K562 (cell line): ENCODE measurements around the gene OLIG3. TPM values are rescaled to one million over a fixed set of nuclear protein-coding genes. Genes with fewer than 3 reads are reported as not detected.

ENCODE experiments used
- ATAC-seq: fragments of 200-7000 bp; cut with Tn5 transposase; 3 replicates; pipeline ENCODE4 v1.9.1; 2020; ENCODE audit warnings: moderate library complexity
- BruUV-seq: library from RNA; stranded (reverse); fragments of 400-500 nt; replicated peaks from 2 replicates; lab custom pipeline; 2021; lab: Mats Ljungman, UMichigan
- CTCF ChIA-PET: fragments of 300-600 bp; formaldehyde crosslinking; extraction: SDS; loops from one replicate; lab custom pipeline; 2021; ENCODE audit warnings: low intra/inter-chr PET ratio; lab: Yijun Ruan, JAX
- POLR2A ChIA-PET: fragments of 300-600, 350-650 bp; sonication (Branson Sonifier 250); formaldehyde crosslinking; extraction: SDS; loops from one replicate; lab custom pipeline; 2021; ENCODE audit warnings: antibody characterized with exemption, inconsistent platforms; lab: Yijun Ruan, JAX
- DNase-seq, 4 experiments: peaks; one replicate each; pipeline versions ENCODE4 v3.0.0 to v3.0.0-alpha.2; 2011 to 2018; ENCODE audit warnings: low spot score in 3 of 4, mixed read lengths in 3 of 4; ENCODE audit errors: extremely low read depth in 1 of 4
- FAIRE-seq: peaks from 2 replicates; lab custom pipeline; 2011; peaks lifted over from hg19 to GRCh38; lab: Jason Lieb, UNC
- H2AFZ ChIP-seq: 2 replicates; pipeline ENCODE4 v1.6.0; 2011; ENCODE audit warnings: low read depth, low read length, control low read depth, inconsistent platforms
- H3K27ac ChIP-seq: fragments of 200-600 bp; 3 replicates; pipeline ENCODE4 v1.8.0; 2011; ENCODE audit warnings: low read depth, mild to moderate bottlenecking, control low read depth, inconsistent platforms, low read length, moderate library complexity, mixed read lengths; ENCODE audit errors: extremely low read depth
- H3K27me3 ChIP-seq, 2 experiments: fragments of 300-600 bp in 1 of 2; 2 replicates in 1 of 2; 3 replicates in 1 of 2; pipeline versions ENCODE4 v1.6.0 to v1.8.0; 2011; ENCODE audit warnings: inconsistent platforms in 2 of 2, low read length in 2 of 2, mild to moderate bottlenecking in 1 of 2, mixed read lengths in 1 of 2, moderate library complexity in 1 of 2; ENCODE audit not compliant: control insufficient read depth in 2 of 2, insufficient read depth in 2 of 2
- H3K36me3 ChIP-seq: fragments of 300-600 bp; 3 replicates; pipeline ENCODE4 v1.8.0; 2011; ENCODE audit warnings: mild to moderate bottlenecking, low read length, inconsistent platforms; ENCODE audit not compliant: control insufficient read depth, insufficient read depth
- H3K4me1 ChIP-seq, 2 experiments: fragments of 200-600 bp in 1 of 2; replicated peaks in 1 of 2; 2 replicates in 1 of 2; 3 replicates in 1 of 2; pipeline versions ENCODE4 v1.5.1 to v1.8.0; 2011; ENCODE audit warnings: inconsistent platforms in 2 of 2, low read length in 2 of 2, mild to moderate bottlenecking in 1 of 2, mixed read lengths in 1 of 2, moderate library complexity in 1 of 2; ENCODE audit not compliant: control insufficient read depth in 2 of 2, insufficient read depth in 2 of 2
- H3K4me2 ChIP-seq: 2 replicates; pipeline ENCODE4 v1.6.1; 2011; ENCODE audit warnings: low read length, control low read depth, inconsistent platforms, mixed read lengths; ENCODE audit not compliant: insufficient read depth
- H3K4me3 ChIP-seq: fragments of 200-600 bp; sonication (generic), shearing (Covaris generic); 2 replicates; pipeline ENCODE4 v1.5.1; 2016; ENCODE audit warnings: control low read depth, inconsistent platforms
- H3K79me2 ChIP-seq: fragments of 200-600 bp; 3 replicates; pipeline ENCODE4 v1.8.0; 2011; ENCODE audit warnings: low read length, inconsistent platforms; ENCODE audit not compliant: control insufficient read depth, insufficient read depth
- H3K9ac ChIP-seq, 2 experiments: 2 replicates each; pipeline versions ENCODE4 v1.6.0 to v1.6.1; 2011; ENCODE audit warnings: low read depth in 2 of 2, low read length in 2 of 2, control low read depth in 1 of 2, inconsistent platforms in 1 of 2, mild to moderate bottlenecking in 1 of 2, mixed read lengths in 1 of 2; ENCODE audit not compliant: insufficient read depth in 1 of 2
- H3K9me1 ChIP-seq: one replicate; pipeline ENCODE4 v1.6.0; 2011; ENCODE audit warnings: inconsistent platforms, mild to moderate bottlenecking, low read length, moderate library complexity; ENCODE audit not compliant: control insufficient read depth, insufficient read depth
- H3K9me3 ChIP-seq: replicated peaks from 2 replicates; pipeline ENCODE4 v1.5.1; 2011; ENCODE audit warnings: low read depth, low read length, inconsistent platforms; ENCODE audit not compliant: control insufficient read depth, insufficient read depth
- H4K20me1 ChIP-seq: replicated peaks from 2 replicates; pipeline ENCODE4 v1.6.1; 2011; ENCODE audit warnings: low read length, inconsistent platforms, mixed read lengths; ENCODE audit not compliant: control insufficient read depth, insufficient read depth
- PRPF4 ChIP-seq: fragments of 200-400 bp; formaldehyde crosslinking; IDR thresholded peaks from one replicate; pipeline ENCODE4 v1.6.1; 2017; ENCODE audit warnings: low read length, low read depth, mild to moderate bottlenecking; ENCODE audit not compliant: insufficient read depth, poor library complexity, severe bottlenecking
- RB1 ChIP-seq: fragments of 450-650 bp; IDR thresholded peaks from 2 replicates; pipeline ENCODE4 v1.6.1; 2017; ENCODE audit warnings: low read depth, mild to moderate bottlenecking
- WGBS: fragments of 100-300 bp; shearing (Covaris generic); methylation state at CpG from one replicate; pipeline ENCODE4 v1.1.6; 2016; ENCODE audit warnings: low coverage, mixed read lengths; ENCODE audit not compliant: insufficient coverage; ENCODE audit errors: missing lambda C conversion rate; 5-methylcytosine and 5-hydroxymethylcytosine counted together
- in situ Hi-C: fragments of 300-500 bp; cut with MboI; formaldehyde crosslinking; loops from 4 replicates; pipeline ENCODE4 v1.15.0; 2018; ENCODE audit warnings: inconsistent platforms, mixed read lengths
- intact Hi-C: fragments of 100-400 bp; cut with micrococcal nuclease; formaldehyde crosslinking; loops from 2 replicates; pipeline ENCODE4 v1.14.2; 2022
- polyA plus RNA-seq, 8 experiments: library from polyadenylated mRNA; depleted of rRNA in 4 of 8; stranded (reverse) in 5 of 8; unstranded in 3 of 8; fragments of >200 nt; fragmentation: Nextera tagmentation in 2 of 8; fragmentation: Illumina TruSeq in 1 of 8; extraction: Ambion mirVana in 2 of 8; extraction: Trizol in 1 of 8; gene quantifications; 2 replicates each; pipeline versions ENCODE4 v1.2.1 to v1.2.3, GENCODE V29; 2011 to 2014; ENCODE audit warnings: inconsistent platforms in 1 of 8, missing spikeins in 1 of 8
- total RNA-seq, 7 experiments: library from RNA; depleted of rRNA in 6 of 7; stranded (reverse); fragments of >200 nt in 6 of 7; fragmentation: Illumina TruSeq in 2 of 7; extraction: Trizol in 2 of 7; gene quantifications; 2 replicates each; pipeline versions ENCODE4 v1.2.1 to v1.2.3, GENCODE V29; 2011 to 2021; ENCODE audit warnings: low replicate concordance in 1 of 7
- TF ChIP-seq, protein P1 (sequence below): fragments of 450-650 bp; IDR thresholded peaks from 2 replicates; pipeline ENCODE4 v1.6.1; 2017; ENCODE audit warnings: mild to moderate bottlenecking, moderate library complexity
- TF ChIP-seq, protein P2 (sequence below): fragments of 450-650 bp; formaldehyde crosslinking; IDR thresholded peaks from 2 replicates; pipeline ENCODE4 v1.4.0; 2022; ENCODE audit warnings: mild to moderate bottlenecking, moderate library complexity

The OLIG3 gene
- total and polyA plus RNA-seq, 9 of the 15 experiments (the other 6 are each of a cell fraction or from before 2014, with no cell fraction given), result not detected

DNA sequence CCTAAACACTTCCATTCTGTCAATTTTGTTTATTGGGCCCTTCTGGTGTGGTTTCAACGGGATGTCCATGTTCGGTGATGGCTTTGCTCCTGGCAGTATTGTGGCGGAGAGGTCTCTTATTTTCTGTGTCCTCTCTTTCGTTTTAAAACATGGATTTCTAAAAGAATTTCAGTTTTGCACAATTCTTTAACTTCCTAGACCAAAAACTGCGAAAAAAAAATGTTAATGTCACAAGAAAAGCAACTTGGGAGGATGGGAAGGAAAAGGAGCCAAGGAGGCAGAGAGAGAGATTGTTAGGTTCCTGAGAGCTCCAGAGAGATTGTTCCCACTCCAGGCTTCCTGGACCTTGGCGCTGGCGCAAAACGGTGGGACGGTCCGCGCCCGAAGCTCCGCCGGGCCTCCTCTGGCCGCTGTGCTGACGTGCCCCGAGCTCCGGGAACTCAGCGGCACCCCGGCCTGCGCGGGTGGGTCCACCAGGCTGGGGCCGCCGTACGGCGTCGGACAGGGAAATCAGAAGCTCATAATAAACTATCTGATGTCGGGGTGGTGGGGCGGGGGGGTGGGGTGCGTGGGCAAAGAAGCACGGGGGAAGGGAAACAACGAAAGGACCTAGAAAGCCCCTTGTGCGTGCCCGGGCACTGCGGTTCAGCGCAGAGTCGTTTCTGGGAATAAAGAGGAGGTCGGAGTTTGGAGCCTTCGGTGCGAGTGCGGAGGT lies 951 bp upstream of the OLIG3 start (continued):
- TF ChIP-seq, protein P1, sequence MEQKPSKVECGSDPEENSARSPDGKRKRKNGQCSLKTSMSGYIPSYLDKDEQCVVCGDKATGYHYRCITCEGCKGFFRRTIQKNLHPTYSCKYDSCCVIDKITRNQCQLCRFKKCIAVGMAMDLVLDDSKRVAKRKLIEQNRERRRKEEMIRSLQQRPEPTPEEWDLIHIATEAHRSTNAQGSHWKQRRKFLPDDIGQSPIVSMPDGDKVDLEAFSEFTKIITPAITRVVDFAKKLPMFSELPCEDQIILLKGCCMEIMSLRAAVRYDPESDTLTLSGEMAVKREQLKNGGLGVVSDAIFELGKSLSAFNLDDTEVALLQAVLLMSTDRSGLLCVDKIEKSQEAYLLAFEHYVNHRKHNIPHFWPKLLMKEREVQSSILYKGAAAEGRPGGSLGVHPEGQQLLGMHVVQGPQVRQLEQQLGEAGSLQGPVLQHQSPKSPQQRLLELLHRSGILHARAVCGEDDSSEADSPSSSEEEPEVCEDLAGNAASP, result no peak

- POLR2A ChIA-PET, result no interaction called here
- DNase-seq, result no peak
- Histone ChIP-seq H4K20me1 (peaks cover 6% of the 10 kb centered on the region), H3K9ac (no peak overlapping the region), H3K27me3 (peaks cover 89 to 94% of the 10 kb centered on the region in 2 experiments), H3K9me3 (no peaks in the 10 kb centered on the region), H3K36me3 (no peaks in the 10 kb centered on the region), H3K4me2 (no peak overlapping the region), H3K9me1 (no peaks in the 10 kb centered on the region), H3K4me1 (peaks cover 0 to 20% of the 10 kb centered on the region in 2 experiments; a peak in 2 of 5 replicates), H3K79me2 (no peaks in the 10 kb centered on the region), H3K27ac (no peak overlapping the region), H2AFZ (no peak overlapping the region), H3K4me3 (no peak overlapping the region)
- TF ChIP-seq, protein P2, sequence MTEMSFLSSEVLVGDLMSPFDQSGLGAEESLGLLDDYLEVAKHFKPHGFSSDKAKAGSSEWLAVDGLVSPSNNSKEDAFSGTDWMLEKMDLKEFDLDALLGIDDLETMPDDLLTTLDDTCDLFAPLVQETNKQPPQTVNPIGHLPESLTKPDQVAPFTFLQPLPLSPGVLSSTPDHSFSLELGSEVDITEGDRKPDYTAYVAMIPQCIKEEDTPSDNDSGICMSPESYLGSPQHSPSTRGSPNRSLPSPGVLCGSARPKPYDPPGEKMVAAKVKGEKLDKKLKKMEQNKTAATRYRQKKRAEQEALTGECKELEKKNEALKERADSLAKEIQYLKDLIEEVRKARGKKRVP (CRISPR knock-in tag), result no peak
- TF ChIP-seq RB1 (no peak), PRPF4 (no peak)
- intact Hi-C loops, result loop anchor here (10.0 kb wide), 1 partner anchor 511 kb away; no protein-coding TSS in a partner anchor
- WGBS, result 22% methylated on average over 68 of the region's 77 CpGs
- CTCF ChIA-PET, result no interaction called here
- no peak for FAIRE-seq
- no peak for ATAC-seq
- in situ Hi-C loops, result no loop called here
- BruUV-seq, result no TSS peak
Measured at GRCh38 chr6:137493218-137494038, 766 bp downstream of the OLIG3 start.
